ENCODE results near the gene HSP90B1.
A peak's percentile ranks its signal among the peaks of the same experiment; 100 is the strongest.

The HSP90B1 gene

DNA sequence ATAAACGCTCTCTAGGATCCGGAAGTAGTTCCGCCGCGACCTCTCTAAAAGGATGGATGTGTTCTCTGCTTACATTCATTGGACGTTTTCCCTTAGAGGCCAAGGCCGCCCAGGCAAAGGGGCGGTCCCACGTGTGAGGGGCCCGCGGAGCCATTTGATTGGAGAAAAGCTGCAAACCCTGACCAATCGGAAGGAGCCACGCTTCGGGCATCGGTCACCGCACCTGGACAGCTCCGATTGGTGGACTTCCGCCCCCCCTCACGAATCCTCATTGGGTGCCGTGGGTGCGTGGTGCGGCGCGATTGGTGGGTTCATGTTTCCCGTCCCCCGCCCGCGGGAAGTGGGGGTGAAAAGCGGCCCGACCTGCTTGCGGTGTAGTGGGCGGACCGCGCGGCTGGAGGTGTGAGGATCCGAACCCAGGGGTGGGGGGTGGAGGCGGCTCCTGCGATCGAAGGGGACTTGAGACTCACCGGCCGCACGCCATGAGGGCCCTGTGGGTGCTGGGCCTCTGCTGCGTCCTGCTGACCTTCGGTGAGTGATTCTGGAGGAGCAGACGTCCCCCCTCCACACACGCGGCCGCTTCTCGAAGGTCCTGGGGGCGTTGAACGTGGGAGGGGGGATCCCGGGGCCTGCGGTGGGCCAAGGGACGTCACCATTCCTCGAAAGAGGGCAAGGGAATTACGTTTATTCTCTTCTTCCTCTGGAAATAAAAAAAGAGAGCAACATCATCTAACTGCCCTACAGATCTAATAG is at the start of gene HSP90B1:
Gene HSP90B1, plus strand, starts transcription at position 377 of the 753 bp plus-strand sequence. Its CDS starts 106 bp downstream, at position 483.
- DNase-seq, result peak; percentile 89 to 100 (median 99)

DNA sequence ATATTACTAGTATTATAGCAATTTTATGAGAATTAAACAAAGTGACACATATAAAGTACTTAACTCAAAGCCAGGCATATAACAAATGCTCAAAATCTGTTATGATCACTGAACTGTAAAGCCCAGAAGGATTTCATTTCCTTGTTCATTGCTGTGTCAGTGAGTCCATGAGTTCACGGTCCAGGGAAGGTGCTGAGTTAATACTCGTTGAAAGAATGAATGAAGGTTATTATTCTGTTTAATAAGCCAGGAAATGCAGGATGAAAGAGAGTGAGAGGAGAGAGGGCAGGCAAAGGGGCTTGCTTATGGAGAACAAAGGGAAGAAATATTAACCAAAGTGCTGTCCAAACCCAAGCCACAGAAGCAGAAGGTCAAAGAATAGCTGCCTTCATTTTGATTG is 48.9 kb upstream of the HSP90B1 start:
- no peak for DNase-seq

DNA sequence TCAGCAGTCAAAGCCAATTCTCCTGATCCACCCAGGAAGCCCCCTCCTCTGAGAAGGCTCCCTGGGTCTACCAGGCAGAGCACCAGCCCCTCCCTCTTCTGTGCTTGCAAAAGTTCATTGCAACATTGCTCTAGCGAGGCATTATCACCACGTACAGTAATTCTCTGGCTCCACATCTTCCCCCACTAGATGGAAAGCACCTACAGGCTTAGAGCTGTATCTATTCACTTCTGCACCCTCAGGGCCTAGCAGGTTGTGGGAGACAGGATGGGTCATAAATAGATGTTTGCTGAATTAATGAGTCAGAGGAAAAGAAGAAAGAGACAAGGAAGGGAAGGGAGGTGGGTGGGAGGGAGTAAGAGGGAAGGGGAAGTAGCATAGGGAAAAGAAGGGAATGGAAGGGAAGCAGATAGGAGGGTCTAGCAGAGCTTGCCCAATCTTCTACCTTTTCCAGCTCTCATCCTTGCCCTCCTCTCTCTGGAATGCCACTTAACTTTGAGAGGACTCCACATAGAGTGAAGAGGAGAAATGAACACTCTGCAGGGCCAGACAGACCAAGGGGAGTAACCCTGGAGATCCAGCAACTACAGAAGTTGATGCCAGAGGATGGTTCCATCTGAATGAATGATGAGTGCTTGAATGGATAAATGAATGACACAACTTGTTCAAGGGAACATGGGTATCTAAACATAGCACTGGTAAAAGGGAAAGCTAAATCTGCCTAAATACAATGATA is 47.2 kb upstream of the HSP90B1 start:
- no peak for DNase-seq

DNA sequence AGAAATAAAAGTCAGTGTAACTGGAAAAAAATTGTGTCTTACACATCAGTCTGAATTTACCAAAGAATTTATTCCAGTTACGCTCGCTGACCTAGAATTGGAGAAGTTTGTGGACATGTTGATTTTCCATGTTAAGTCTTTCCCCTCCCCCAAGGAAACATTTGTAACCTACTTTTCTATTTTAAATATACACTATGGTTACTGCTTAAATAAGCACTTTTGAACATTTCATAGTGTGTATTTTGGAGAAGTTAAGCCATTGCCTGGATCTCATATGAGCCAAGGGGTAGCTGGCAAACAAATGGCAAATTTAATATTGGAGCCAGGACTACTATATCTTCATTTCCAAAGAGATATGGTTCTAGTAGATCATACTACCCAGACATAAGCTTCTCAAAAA is 46.3 kb upstream of the HSP90B1 start:
- DNase-seq, result no peak

DNA sequence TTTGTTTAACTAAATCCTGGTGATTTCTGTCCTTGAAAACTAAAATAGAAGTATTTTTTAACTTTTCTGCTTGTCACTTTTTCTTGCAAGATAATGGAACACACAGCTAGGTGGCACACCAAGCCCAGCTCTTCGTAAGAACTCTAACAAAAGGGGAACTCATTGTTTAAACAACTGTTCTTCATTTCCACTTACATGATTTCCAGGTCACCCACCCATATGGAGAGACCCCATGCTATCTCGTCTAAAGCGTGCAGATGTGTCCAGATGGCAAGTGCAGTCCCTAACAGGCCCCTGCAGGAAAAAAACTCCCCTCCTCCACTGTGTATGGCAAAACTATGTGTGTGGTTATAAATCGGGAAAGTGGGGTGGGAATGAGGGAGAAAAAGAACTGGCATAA is 45.9 kb upstream of the HSP90B1 start:
- DNase-seq, result peak in 4 of 56 donors; percentile 1 to 9 (median 2)

DNA sequence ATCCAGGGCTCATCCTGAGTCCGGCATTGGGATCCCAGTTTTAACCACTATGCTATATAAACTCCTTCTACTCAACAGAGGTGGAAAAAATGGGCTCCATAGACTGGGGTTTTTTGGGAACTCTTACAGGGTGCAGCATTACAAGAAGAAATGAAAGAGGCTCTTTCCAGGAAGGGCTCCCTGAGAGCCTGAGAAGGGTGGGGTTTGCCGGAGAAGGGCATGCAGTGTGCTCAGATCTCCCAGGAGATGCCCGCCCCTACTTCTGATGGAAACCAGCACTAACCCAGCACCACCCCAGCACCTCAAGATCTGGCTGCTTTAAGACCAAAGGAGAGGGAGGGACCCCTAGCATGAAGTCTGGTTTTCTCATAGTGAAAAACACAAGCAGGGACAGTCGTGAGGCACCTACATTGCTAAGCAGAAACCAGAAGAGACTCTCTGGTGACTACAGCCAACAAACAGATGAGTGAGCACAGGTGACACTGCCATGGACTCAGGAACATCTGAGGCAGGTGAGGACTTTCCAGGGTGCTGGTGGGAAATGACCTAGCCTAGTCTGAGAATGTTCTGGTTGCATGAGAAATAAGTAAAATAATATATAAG is 43.9 kb upstream of the HSP90B1 start:
- DNase-seq, result no peak

DNA sequence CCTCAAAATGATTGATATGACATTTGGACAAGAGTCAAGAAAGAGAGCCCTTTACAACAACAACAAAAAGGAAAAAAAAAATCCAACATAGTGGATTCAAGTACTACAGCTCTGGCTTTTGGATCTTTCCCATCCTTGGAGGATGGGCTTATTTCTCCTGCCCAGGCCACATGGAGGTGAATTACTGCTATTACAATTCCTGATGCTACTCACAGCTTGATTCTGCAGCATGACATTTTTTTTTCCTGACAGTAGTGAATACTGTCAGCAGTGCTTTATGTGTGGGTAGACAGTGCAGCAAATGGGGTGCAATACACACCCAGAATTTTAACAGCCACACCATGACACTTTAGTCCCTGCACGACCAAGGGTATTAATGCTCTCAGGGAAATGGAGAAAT is 42.5 kb upstream of the HSP90B1 start:
- no peak for DNase-seq

DNA sequence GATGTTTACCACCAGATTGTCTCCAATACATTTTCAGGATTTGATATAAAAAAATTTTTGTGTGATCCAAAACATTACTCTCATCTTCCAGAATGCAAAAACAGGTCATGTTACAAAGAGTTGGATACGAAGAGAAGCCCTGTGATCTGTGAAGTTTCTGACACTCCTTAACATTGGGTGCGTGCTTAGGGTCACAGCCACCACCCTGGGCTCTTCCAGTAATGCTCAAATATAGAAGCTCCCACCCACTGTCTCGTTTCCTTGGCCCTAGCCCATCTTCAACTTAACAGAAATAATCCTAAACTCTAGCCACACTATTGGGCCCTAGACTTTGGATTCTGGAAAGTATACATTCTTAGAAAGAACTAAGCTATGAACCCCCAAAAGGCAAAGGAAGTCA is 32.9 kb upstream of the HSP90B1 start:
- DNase-seq, result no peak

DNA sequence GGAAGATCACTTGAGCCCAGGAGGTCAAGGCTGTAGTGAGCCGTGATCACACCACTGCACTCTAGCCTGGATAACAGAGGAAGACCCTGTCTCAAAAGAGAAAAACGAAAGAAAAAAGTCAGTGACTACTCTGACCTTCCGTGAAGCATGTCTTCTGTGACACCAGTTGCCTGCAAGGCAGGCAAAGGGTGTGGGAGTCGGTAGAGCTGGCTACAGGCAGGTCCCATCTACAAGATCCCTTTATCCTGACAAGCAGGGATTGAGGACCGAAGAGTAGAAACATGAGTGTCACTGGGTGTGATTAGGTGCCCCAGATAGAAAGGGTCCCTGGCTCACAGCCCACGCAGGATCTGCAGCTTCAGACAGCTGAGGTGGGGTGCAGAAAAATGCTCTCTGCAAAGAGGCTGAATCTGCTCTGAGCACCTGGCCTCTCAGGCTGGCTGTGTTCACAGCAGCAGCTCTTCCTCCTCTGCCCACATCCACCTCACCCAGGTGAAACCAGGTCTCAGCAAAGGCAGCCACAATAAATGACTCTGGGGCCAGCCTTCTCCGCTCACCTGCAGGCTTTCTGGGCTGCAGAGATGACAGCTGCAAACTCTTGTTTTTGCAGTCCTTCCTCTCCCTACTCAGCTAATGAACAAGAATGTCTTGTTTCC is 28.6 kb upstream of the HSP90B1 start:
- DNase-seq, result no peak

DNA sequence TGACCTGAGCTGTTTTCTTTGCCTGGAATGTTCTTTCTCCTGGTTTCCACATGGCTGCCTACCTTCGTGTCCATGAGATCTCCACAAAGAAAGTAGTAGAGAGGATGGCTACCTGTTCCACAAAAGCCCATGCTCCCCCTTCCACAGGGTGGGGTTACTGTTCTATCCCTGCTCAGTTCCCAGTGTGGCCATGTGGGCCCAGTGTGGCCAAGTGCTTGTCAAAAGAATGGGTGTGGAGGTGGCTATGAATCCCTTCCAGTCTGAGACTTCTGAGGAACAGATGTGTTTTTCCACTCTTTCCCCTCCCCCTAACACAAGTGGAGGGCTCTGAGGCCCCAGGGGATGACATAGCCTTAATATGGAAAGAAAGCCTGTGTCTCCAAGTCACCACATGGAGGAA is 26.2 kb upstream of the HSP90B1 start:
- DNase-seq, result no peak

DNA sequence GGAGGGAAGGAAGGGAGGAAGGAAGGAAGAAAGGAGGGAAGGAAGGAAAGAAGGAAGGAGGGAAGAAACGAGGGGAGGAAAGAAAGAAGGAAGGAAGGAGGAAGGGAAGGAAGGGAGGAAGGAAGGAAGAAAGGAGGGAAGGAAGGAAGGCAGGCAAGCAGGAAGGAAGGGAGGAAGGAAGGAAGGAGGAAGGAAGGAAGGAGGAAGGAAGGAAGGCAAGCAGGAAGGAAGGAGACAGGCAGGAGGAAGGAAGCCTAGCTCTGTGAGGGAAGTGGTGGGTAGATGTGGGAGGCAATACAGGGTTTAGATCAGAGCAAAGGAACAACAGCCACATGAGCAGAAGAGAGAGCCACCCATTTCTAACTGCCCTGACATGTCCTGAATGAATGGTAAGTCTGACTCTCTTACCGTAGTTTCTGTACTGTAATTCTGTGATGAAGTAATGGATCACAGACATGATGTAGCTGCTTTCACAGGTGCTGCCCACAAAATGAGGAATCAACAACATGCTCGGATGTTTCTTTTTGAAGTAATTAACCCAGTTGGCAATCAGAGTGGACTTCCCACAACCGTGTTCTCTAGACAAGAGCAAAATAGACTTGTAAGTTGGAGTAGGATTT is 24.4 kb upstream of the HSP90B1 start:
- DNase-seq, result no peak

DNA sequence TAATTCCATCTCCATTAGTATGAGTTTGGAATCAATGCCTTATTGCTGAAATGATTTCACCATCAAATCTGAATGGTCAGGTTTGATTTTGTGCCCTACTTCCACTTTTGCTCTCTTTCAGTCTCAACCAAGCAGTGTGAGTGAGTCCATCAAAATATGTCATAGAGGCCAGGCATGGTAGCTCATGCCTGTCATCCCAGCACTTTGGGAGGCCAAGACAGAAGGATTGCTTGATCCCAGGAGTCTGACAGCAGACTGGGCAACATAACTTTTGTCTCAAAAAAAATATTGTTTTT is 22.0 kb upstream of the HSP90B1 start:
- no peak for DNase-seq

DNA sequence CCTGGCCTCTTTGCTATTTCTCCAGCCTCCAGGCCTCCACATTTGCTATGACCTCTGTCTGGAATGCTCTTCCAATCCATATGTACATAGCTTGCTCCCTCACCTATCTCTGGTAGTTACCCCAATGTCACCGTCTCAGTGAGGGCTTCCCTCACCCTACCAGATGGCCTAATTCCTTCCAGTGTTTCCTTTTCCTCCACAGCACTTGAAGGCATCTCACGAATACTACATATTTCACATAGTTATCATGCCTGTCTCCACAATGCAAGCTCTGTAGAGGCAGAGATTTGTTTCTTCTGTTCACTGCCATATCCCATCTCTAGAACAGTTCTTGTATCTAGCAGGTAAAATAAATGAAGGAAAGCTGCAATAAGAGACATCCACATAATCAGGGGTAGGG is 21.3 kb upstream of the HSP90B1 start:
- no peak for DNase-seq

DNA sequence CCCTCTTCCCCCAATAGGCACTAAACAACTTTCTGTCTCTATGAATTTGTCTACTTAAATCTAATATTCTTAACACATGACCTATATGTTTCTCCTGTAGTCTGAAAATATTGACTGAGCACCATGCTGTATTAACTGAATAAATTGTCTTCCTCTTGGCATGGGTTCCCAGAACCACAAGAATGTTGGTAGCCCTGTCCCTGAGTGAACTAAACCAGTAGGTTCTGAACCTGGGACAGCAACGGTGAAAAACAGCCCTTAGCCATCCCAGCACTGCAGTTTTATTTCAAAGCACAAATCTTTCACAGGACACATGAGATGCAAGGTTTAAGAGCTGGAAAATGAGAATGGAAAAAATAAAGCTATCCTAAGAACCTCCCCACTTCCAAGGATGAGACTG is 20.4 kb upstream of the HSP90B1 start:
- no peak for DNase-seq

DNA sequence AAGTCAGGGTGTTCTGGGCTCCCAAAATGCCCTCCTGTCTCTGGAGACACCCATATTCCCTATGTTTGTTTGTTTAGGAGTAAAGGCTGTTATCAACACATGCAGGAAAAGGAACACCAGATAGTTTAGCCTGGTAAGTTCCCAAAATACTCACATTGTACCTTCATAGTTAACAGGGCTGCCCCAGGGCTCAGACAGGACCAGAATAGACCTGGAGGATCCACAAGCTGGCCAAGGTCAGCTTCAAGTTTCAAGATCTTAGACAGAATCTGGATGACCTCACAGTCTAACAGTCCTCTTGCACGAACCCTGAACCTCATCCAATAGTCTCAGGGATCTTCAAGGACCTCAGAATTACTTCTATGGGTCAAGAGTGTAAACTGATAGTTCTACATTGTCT is 18.1 kb upstream of the HSP90B1 start:
- DNase-seq, result no peak

DNA sequence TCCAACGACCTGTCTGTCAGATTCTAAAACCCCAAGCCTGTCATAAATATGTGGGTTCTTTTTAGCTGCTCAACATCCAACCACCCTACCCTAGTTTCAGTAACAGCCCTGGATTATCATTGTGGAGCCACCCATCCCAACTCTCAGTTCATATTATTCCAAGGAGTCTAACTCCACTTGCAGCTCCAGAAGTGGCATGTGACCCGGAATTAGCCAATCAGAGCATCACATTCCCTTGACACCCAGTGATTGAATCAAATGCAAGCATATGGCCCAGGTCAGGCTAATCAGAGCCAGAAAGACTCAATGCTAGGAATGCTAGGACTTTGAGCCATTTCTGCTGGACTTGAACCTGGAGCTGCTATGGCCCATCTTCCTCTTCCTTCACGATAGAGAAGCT is 17.1 kb upstream of the HSP90B1 start:
- no peak for DNase-seq

DNA sequence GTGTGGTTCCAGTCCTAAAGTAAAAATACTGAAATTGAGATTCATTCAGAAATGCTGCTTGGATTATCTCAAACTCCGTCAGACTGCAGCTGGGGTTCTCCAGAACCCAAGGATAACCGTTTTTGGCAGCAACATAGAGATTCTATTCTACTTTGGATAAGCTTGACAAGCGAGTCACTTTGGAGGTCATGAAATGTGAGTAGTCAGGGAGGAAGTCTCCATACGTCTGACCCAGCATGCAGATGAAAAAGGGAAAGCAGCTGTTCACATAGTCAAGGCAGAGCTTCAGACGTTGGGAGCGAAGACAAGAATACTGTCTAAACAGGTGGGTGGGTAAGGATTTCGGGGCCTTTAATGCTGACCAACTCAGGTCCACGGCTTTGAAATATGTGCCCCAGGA is 14.9 kb upstream of the HSP90B1 start:
- no peak for DNase-seq

DNA sequence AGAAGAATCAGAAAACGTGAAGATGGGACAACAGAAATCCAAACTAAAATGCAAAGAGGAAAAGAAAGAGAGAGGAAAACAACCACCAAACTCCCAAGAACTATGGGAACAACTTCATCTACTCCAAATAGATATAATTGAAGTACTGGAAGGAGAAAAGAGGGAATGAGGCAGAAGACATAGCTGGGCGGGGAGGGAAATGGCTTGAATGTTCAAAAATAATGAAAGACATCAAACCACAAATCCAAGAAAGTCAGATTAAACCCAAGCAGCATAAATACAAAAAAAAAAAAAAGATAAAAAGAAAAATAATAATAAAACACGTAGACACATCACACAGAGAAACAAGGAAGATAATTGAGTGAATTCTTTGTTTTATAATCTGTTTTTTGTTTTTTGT is 12.3 kb upstream of the HSP90B1 start:
- no peak for DNase-seq

DNA sequence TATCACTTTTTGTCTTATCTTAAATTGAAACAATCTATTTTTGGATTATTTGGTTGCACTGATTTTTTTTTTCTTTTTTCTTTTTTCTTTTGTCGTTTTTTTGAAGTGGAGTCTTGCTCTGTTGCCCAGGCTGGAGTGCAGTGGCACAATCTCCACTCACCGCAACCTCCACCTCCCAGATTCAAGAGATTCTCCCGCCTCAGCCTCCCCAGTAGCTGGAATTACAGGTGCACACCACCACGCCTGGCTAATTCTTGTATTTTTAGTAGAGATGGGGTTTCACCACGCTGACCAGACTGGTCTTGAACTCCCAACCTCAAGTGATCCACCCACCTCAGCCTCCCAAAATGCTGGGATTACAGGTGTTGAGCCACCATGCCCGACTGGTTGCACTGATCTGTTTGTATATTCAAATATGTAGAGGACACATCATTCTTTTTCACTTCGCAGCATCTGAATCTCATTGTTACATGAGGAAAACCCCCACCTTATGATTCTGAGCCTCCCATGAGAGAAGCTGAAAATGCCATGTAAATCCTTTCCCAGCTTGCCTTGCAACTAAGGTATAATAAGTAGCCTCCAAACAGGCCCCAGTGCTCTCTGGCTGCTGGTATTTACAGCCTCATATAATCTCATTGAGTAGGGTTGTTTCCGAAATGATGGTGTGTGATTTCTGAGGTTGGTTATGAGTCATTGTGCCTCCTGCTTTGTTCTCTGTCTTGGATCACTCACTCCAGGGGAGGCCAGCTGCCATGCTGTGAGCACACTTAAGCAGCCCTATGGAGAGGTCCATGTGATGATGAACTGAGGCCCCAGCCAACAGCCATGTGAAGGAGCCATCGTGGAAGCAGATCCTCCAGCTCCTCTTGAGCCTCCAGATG is 5.2 kb upstream of the HSP90B1 start:
- DNase-seq, result no peak

DNA sequence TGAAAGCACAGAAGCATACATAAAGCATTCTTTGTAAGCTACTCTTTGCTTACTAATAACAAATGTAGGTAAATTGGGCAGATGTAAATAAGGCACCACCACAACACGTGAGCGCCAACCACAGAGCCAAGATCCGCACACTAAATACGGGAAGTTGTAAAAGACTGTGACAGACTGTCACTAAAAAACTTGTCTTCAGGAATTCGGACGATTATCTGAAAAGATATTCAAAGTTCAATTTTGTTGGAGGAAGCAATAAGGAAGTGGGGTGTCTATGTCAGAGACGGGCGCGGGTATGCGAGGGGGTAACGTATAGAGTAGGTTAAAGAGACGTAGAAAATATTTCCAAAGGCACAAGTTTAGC is 1.5 kb upstream of the HSP90B1 start:
- peak in 8 of 56 donors; percentile 1 to 43 (median 6) for DNase-seq
